Suprapubic skin (tissue), 3 donors: ENCODE data around the gene HES5.
"Not testable (repeated sequence)": the region's sequence is repeated elsewhere in the genome, so short reads cannot be mapped to it uniquely, and the experiment has no call there.

Experiments
- CTCF ChIP-seq, 2 donors: fragments of 200-600 bp in 1 of 2; fragments of 450-650 bp in 1 of 2; sonication (generic) in 1 of 2; IDR thresholded peaks; one replicate each; pipeline ENCODE4 v1.5.1; 2016 to 2019; ENCODE audit warnings: antibody characterized with exemption in 2 of 2, mild to moderate bottlenecking in 1 of 2, moderate library complexity in 1 of 2
- EP300 ChIP-seq: sonication (generic); formaldehyde crosslinking; IDR thresholded peaks from one replicate; pipeline ENCODE4 v1.6.1; 2017; ENCODE audit warnings: antibody characterized with exemption
- POLR2A ChIP-seq, 2 donors: fragments of 450-650 bp; IDR thresholded peaks; one replicate each; pipeline ENCODE4 v1.6.1; 2017; ENCODE audit warnings: antibody characterized with exemption in 2 of 2, mild to moderate bottlenecking in 2 of 2, moderate library complexity in 2 of 2

- TF ChIP-seq CTCF (IDR thresholded peaks at IDR 0.05); EP300; POLR2A (IDR thresholded peaks at IDR 0.05): not testable (repeated sequence)
Measured at GRCh38 chr1:2569703-2570102, 39.6 kb upstream of the HES5 start.
